A673 (cell line): Measurements from ENCODE around the gene UCKL1. TPM values are rescaled to one million over a fixed set of nuclear protein-coding genes. Genes with fewer than 3 reads are reported as not detected.

Source experiments
- BruUV-seq: library from RNA; stranded (reverse); fragments of 400-500 nt; replicated peaks from 2 replicates; lab custom pipeline; 2021; lab: Mats Ljungman, UMichigan
- CTCF ChIA-PET: fragments of 300-600 bp; sonication (Branson Sonifier 250); formaldehyde crosslinking; loops from one replicate; lab custom pipeline; 2022; ENCODE audit warnings: antibody characterized with exemption; lab: Charles Lee
- POLR2A ChIA-PET: fragments of 300-600 bp; sonication (Branson Sonifier 250); formaldehyde crosslinking; loops from one replicate; lab custom pipeline; 2022; ENCODE audit warnings: antibody characterized with exemption; ENCODE audit not compliant: low non-redundant PET; lab: Charles Lee
- DNase-seq: peaks from one replicate; pipeline ENCODE4 v3.0.0-alpha.2; 2015; ENCODE audit warnings: low spot score
- H3K27ac ChIP-seq: fragments of 200-600 bp; sonication (generic); 2 replicates; pipeline ENCODE4 v1.5.1; 2016; ENCODE audit warnings: mixed run types, low read depth, mild to moderate bottlenecking, mixed read lengths, antibody characterized with exemption, low read length; ENCODE audit not compliant: poor library complexity, severe bottlenecking
- H3K27me3 ChIP-seq: fragments of 200-600 bp; sonication (generic); replicated peaks from 2 replicates; pipeline ENCODE4 v1.6.1; 2017; ENCODE audit warnings: mixed run types, low read depth, mild to moderate bottlenecking, mixed read lengths, antibody characterized with exemption, low read length; ENCODE audit not compliant: insufficient read depth, poor library complexity
- H3K36me3 ChIP-seq: fragments of 200-600 bp; sonication (generic); 2 replicates; pipeline ENCODE4 v1.6.1; 2016; ENCODE audit warnings: mixed run types, mild to moderate bottlenecking, mixed read lengths, antibody characterized with exemption, low read length; ENCODE audit not compliant: insufficient read depth, poor library complexity, severe bottlenecking
- H3K4me1 ChIP-seq: fragments of 200-600 bp; sonication (generic); 2 replicates; pipeline ENCODE4 v1.6.1; 2017; ENCODE audit warnings: mixed run types, mild to moderate bottlenecking, mixed read lengths, antibody characterized with exemption, low read length; ENCODE audit not compliant: insufficient read depth, poor library complexity, severe bottlenecking
- H3K4me3 ChIP-seq: fragments of 200-600 bp; sonication (generic); 2 replicates; pipeline ENCODE4 v1.5.1; 2016; ENCODE audit warnings: low read depth, mixed run types, mild to moderate bottlenecking, mixed read lengths, low read length; ENCODE audit not compliant: poor library complexity, severe bottlenecking
- H3K9me3 ChIP-seq: fragments of 200-600 bp; sonication (generic); 2 replicates; pipeline ENCODE4 v1.6.1; 2016; ENCODE audit warnings: mixed run types, low read depth, mild to moderate bottlenecking, mixed read lengths, antibody characterized with exemption, low read length; ENCODE audit not compliant: poor library complexity, severe bottlenecking
- CTCF ChIP-seq: fragments of 300-800, 200-600 bp; sonication (generic); conservative IDR thresholded peaks from 2 replicates; pipeline ENCODE4 v1.5.1; 2017; ENCODE audit warnings: low read depth, mild to moderate bottlenecking, antibody characterized with exemption, low read length, moderate library complexity, mixed read lengths
- EZH2 ChIP-seq: fragments of 200-600 bp; sonication (generic); IDR thresholded peaks from 2 replicates; pipeline ENCODE4 v1.6.1; 2017; ENCODE audit warnings: borderline replicate concordance, low read depth, mild to moderate bottlenecking, mixed read lengths, antibody characterized with exemption, low read length; ENCODE audit not compliant: poor library complexity, severe bottlenecking
- intact Hi-C: fragments of 100-400 bp; cut with micrococcal nuclease; formaldehyde crosslinking; loops from one replicate; pipeline ENCODE4 v1.10.0; 2022; ENCODE audit not compliant: unreplicated experiment
- total RNA-seq: library from RNA; stranded (reverse); gene quantifications from 2 replicates; pipeline ENCODE4 v1.2.3, GENCODE V29; 2021

UCKL1 gene
- total RNA-seq, 1 experiment from 2014 or later = 53.3 TPM

- ChIA-PET CTCF (no interaction called here), POLR2A (no interaction called here)
- intact Hi-C loops = no loop called here
- no peak for TF ChIP-seq CTCF
- no peak for TF ChIP-seq EZH2
- Histone ChIP-seq H3K27ac (no peak overlapping the region), H3K9me3 (no peaks in the 10 kb centered on the region), H3K4me1 (peaks cover 12% of the 10 kb centered on the region), H3K27me3 (no peaks in the 10 kb centered on the region), H3K4me3 (no peak overlapping the region), H3K36me3 (peaks cover 12% of the 10 kb centered on the region)
- BruUV-seq = no TSS peak
- DNase-seq = peak; percentile 39
Observed at GRCh38 chr20:63957690-63958441, 1.6 kb upstream of the UCKL1 start.

- intact Hi-C loops = no loop called here
- DNase-seq = peak; percentile 80
- CTCF ChIA-PET = no interaction called here
- POLR2A ChIA-PET = no interaction called here
- peak overlapping the region; percentile 87 for H3K4me3 ChIP-seq
- H3K4me1 ChIP-seq = peaks cover 12% of the 10 kb centered on the region
- no peaks in the 10 kb centered on the region for H3K9me3 ChIP-seq
- no TSS peak for BruUV-seq
- TF ChIP-seq CTCF (0 out of 2 replicates have a peak, but pooled peaks have one; percentile 10), EZH2 (no peak)
- H3K36me3 ChIP-seq = peaks cover 6% of the 10 kb centered on the region
- peak overlapping the region; percentile 71 for H3K27ac ChIP-seq
- H3K27me3 ChIP-seq = no peaks in the 10 kb centered on the region
Observed at GRCh38 chr20:63957004-63957689, 931 bp upstream of the UCKL1 start.

- Histone ChIP-seq H3K27me3 (no peaks in the 10 kb centered on the region), H3K36me3 (peaks cover 2% of the 10 kb centered on the region), H3K9me3 (no peaks in the 10 kb centered on the region), H3K4me3 (peak overlapping the region; percentile 87), H3K4me1 (peaks cover 13% of the 10 kb centered on the region), H3K27ac (peak overlapping the region; percentile 71)
- TF ChIP-seq EZH2 (no peak), CTCF (no peak)
- ChIA-PET CTCF (no interaction called here), POLR2A (no interaction called here)
- DNase-seq = no peak
- BruUV-seq = no TSS peak
- intact Hi-C loops = no loop called here
Observed at GRCh38 chr20:63956664-63957003, 418 bp upstream of the UCKL1 start.
